GM12872 (cell line): ENCODE data around the gene RBPMS2.

Source experiments
- TF ChIP-seq, protein P1 (sequence below): IDR thresholded peaks from 3 replicates; pipeline ENCODE4 v1.5.1; 2011; ENCODE audit warnings: low read depth, mild to moderate bottlenecking, low read length, moderate library complexity; ENCODE audit not compliant: insufficient read depth

RBPMS2 gene

DNA sequence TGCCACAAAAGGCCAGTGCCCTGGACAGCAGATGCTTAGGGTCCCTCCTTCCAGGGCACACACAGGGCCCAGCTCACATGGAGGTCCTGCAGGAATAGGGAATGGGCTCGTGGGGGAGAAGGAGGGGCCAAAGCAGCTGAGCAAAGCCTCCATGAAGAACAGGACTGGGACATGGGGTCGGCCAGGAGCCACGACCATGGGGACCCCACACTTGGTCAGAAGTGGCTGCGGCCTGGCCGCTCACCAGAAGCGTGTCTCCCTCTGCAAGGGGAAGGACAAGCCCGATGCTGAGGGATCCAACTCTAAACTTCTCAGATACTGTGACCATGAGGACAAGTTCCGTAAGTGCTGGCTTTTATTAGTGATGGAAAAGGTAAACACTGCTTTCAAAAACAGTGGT is 15.3 kb downstream of the RBPMS2 start:
- TF ChIP-seq, protein P1, sequence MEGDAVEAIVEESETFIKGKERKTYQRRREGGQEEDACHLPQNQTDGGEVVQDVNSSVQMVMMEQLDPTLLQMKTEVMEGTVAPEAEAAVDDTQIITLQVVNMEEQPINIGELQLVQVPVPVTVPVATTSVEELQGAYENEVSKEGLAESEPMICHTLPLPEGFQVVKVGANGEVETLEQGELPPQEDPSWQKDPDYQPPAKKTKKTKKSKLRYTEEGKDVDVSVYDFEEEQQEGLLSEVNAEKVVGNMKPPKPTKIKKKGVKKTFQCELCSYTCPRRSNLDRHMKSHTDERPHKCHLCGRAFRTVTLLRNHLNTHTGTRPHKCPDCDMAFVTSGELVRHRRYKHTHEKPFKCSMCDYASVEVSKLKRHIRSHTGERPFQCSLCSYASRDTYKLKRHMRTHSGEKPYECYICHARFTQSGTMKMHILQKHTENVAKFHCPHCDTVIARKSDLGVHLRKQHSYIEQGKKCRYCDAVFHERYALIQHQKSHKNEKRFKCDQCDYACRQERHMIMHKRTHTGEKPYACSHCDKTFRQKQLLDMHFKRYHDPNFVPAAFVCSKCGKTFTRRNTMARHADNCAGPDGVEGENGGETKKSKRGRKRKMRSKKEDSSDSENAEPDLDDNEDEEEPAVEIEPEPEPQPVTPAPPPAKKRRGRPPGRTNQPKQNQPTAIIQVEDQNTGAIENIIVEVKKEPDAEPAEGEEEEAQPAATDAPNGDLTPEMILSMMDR: no peak

DNA sequence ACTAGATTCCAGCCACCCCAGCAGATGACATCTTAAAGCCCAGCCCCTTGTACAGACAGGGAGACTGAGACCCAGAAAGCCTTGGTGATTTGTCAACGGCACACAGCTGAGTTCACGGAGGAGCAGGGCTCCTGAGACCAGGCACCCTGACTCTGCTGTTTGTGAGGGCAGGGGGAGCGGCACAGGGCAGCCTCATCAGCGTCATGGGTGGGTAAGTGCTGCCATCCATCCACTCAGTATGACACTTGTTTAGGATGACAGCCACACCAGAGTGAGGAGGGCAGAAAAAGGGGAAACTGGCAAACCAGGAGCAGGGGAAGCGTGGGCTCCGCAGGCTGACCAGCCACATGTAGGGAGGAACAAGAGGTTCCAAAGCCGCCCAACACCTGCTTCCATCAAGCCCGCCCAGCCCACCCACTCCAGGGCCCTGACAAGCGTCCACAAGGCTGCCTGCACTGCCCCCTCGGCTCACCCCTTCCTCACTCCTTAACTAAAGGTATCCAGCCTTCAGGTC is 19.9 kb downstream of the RBPMS2 start:
- TF ChIP-seq, protein P1: no peak

DNA sequence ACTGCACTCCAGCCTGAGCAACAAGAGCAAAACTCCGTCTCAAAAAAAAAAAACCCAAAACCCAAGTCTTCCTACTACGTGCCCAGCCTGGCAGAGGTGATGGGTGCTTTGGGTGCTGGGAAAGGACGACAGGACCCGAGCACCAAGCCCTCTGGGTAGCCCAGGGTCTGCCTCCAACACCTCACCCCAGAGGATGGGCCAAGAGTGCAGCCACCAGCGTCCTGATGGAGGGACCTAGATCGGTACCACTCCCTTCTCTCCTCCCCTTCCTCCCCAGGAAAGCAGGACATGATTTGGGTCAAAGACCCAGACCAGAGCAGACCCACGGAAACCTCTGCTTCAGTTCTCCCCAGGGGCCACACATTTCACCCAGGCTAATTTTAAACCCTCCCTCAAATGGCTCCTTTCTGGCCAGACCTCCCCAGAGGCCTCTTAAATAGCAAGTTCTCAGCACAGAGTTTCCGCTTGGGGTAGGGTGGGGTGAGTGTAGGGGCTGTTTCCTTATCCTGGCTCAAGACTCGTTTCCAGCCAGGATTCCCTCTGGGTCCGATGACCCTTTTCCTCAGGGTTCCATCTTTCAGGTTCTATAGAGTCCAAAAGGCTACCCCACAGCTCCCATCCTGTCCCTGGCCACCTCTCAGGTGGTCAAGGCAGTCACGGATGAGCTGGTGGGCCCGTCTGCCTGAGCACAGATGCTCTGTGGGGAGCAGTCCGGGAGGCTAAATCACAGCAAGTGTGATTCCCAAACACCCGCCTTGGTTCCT is 20.5 kb downstream of the RBPMS2 start:
- TF ChIP-seq, protein P1: no peak

DNA sequence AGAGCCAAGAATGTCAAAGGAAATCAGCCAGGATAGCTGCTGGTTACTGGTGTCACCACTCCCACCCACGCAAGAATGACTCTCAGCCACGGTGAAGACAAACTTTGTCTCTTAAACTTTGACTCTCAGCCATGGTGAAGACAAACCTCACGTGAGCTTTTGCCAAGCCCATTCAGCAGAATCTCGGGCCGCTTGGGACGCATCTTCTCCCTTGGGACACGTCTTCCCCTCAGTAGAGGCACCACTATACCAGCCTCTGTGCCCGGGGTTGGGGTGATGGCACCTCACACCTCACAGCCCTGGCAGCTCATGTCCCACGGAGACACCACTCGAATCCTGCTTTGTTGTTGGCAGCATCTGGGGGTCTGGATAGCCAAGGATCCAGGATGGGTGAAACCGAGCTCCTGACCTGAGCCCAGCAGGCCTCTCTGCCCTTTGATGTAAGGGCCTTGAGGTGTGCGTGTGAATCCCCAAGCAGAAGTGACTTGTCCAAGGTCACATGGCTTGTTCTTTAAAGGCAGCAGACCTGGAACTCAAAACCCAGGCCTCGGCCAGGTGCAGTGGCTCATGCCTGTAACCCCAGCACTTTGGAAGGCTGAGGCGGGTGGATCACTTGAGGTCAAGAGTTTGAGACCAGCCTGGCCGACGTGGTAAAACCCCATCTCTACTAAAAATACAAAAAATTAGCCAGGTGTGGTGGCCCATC is 21.8 kb downstream of the RBPMS2 start:
- TF ChIP-seq, protein P1: no peak

DNA sequence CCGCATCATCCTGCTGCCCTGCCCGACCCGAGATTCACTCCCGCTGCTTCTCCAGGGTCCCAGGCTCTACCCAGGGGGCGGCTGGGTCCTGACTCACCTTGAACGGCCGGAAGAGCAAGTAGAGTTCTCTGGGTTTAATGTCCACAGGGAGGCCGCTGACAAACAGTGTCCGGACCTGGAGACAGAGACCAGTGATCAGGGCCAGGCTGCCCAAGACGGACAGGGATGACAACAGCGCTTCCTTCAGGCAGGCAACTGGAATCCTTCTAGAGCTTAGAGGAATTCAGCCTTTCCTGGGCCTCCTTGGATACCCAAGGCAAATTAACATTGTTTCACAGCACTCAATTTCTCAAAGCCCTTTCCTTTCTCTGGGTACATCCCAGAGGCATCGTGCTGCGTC is 23.9 kb downstream of the RBPMS2 start:
- TF ChIP-seq, protein P1: no peak

DNA sequence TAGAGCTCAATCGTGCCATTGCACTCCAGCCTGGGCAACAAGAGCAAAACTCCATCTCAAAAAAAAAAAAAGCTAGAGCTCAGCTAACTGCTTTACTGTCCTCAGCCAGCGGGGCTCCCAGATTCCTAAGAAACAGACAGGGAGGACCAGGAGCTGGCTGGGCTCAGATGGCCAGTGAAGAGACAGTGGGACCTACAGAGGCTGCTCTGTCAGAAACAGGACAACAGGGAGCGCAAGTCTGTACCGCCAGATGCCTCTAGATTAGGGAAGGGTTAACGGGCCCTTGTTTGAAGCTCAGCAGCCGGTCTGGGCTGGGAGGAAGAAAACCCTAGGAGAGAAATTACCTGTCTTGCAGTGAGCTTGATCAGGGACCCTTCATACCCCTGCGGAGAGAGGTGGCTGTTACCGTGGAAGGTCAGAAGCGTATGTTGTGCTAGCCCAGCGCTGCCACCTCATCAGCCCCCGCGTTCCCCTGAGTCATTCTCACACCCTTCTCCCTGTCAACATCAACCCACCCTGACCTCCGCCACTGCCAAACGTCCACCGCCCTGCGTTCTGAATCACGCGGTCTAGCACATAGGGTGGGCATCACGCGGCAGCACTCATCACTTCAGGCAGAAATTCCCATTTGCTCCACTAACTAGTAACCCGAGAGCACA is 25.3 kb downstream of the RBPMS2 start:
- TF ChIP-seq, protein P1: no peak

DNA sequence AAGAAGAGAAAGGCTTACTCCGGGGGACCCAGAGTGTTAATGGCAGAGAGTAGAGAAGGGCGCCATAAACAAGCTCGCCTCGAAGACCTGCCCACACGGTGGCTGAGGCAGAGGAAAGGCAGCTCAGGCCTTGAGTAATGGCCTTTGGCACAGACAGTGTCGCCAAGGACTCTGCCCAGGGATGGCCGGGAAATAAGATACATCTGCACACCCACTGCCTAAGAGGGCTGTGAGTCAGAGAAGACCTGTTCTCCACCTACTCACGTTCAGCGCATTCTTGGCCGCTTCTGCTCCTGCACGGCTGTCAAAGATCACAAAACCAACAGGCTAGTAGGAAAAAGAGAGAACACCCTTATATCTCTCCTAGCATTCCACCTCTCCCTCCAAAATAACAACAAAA is 26.2 kb downstream of the RBPMS2 start:
- TF ChIP-seq, protein P1: no peak
